ENCODE data around the gene HMCN1.

DNA sequence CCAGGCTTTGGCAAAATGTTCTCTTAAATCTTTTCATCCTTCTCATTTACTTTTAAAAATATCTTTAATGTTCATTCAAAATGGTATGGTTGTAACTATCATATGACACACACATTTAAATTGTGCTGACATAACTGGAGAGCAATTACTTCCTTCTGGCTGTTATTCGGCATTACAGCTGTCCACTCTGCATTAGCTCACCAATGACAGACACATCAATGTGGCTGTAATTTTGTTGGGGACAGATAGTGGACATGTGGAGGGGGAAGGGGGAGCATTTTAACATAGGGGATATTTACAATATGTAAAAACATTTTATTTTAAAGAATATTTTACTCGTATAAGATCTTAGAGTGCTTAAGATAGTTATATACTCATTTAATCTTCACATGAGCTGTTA, 319.8 kb downstream of the HMCN1 start:
- no peak for TF ChIP-seq EP300 (IDR thresholded peaks at IDR 0.05)
- TF ChIP-seq, protein P1, sequence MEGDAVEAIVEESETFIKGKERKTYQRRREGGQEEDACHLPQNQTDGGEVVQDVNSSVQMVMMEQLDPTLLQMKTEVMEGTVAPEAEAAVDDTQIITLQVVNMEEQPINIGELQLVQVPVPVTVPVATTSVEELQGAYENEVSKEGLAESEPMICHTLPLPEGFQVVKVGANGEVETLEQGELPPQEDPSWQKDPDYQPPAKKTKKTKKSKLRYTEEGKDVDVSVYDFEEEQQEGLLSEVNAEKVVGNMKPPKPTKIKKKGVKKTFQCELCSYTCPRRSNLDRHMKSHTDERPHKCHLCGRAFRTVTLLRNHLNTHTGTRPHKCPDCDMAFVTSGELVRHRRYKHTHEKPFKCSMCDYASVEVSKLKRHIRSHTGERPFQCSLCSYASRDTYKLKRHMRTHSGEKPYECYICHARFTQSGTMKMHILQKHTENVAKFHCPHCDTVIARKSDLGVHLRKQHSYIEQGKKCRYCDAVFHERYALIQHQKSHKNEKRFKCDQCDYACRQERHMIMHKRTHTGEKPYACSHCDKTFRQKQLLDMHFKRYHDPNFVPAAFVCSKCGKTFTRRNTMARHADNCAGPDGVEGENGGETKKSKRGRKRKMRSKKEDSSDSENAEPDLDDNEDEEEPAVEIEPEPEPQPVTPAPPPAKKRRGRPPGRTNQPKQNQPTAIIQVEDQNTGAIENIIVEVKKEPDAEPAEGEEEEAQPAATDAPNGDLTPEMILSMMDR (IDR thresholded peaks at IDR 0.05), result no peak
- no peak for TF ChIP-seq POLR2A (IDR thresholded peaks at IDR 0.05)
